IMR-90 (cell line): ENCODE measurements around the gene SVIL.

ENCODE experiments used
- RFX5 ChIP-seq: IDR thresholded peaks from 2 replicates; pipeline ENCODE4 v1.8.0; 2012; ENCODE audit warnings: low read depth, mild to moderate bottlenecking, low read length, moderate library complexity
- TF ChIP-seq, protein P1 (sequence below): conservative IDR thresholded peaks from 2 replicates; pipeline ENCODE4 v1.5.1; 2012; ENCODE audit warnings: mild to moderate bottlenecking, low read depth, low read length, improper control_type of control experiment

DNA sequence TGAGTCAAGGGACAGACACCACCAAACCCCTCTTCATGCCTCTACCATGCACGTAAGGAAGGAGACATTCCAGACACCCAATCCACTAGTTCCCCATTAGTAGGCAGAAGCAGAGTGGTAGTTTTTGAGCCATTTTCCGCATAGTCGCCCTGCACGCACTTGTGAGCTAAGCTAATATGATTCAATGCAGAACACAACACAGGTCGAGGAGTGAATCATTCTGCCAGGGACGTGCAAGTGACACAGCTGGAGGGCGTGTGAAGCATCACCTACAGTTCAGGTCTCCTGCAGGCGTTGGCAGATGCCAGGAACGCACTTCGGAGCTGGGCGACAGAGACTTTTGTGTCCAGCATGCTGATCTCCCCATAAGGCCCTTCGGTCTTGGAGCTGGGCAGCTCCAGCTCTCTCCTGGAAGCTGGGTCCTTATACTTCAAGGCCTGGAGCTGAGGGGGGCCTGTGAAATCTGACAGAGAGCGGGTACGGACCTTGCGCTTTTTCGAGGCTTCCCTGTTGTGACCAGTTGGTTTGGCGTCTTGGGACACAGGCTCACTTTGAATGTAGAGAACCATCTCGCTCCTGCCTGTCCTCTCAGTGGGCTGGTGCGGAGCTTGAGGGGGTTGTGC, 102.4 kb downstream of the SVIL start:
- TF ChIP-seq, protein P1, sequence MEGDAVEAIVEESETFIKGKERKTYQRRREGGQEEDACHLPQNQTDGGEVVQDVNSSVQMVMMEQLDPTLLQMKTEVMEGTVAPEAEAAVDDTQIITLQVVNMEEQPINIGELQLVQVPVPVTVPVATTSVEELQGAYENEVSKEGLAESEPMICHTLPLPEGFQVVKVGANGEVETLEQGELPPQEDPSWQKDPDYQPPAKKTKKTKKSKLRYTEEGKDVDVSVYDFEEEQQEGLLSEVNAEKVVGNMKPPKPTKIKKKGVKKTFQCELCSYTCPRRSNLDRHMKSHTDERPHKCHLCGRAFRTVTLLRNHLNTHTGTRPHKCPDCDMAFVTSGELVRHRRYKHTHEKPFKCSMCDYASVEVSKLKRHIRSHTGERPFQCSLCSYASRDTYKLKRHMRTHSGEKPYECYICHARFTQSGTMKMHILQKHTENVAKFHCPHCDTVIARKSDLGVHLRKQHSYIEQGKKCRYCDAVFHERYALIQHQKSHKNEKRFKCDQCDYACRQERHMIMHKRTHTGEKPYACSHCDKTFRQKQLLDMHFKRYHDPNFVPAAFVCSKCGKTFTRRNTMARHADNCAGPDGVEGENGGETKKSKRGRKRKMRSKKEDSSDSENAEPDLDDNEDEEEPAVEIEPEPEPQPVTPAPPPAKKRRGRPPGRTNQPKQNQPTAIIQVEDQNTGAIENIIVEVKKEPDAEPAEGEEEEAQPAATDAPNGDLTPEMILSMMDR = no peak
- no peak for TF ChIP-seq RFX5
